GM23248 (cell line): Measurements from ENCODE around the gene CHRNB4. TPM values are rescaled to one million over a fixed set of nuclear protein-coding genes. Genes with fewer than 3 reads are reported as not detected.
"Not testable (repeated sequence)": the region's sequence is repeated elsewhere in the genome, so short reads cannot be mapped to it uniquely, and the experiment has no call there.

Experiments used
- DNase-seq: peaks from one replicate; pipeline ENCODE4 v3.0.0-alpha.2; 2015
- H2AFZ ChIP-seq: fragments of 200-600 bp; sonication (generic); 2 replicates; pipeline ENCODE4 v1.6.1; 2016; ENCODE audit warnings: antibody characterized with exemption
- H3F3A ChIP-seq: fragments of 200-600 bp; sonication (generic); 2 replicates; pipeline ENCODE4 v1.6.1; 2016; ENCODE audit warnings: mild to moderate bottlenecking, antibody characterized with exemption, mixed run types; ENCODE audit not compliant: insufficient read depth
- H3K27ac ChIP-seq: fragments of 200-600 bp; sonication (generic); 2 replicates; pipeline ENCODE4 v1.5.1; 2016; ENCODE audit warnings: mild to moderate bottlenecking
- H3K27me3 ChIP-seq: fragments of 200-600 bp; sonication (generic); replicated peaks from 2 replicates; pipeline ENCODE4 v1.6.1; 2016; ENCODE audit warnings: mild to moderate bottlenecking; ENCODE audit not compliant: insufficient read depth
- H3K36me3 ChIP-seq: fragments of 200-600 bp; sonication (generic); 2 replicates; pipeline ENCODE4 v1.6.1; 2016; ENCODE audit warnings: low read depth, mild to moderate bottlenecking
- H3K4me1 ChIP-seq: fragments of 200-600 bp; sonication (generic); 2 replicates; pipeline ENCODE4 v1.6.1; 2016; ENCODE audit warnings: mild to moderate bottlenecking; ENCODE audit not compliant: insufficient read depth
- H3K4me2 ChIP-seq: fragments of 200-600 bp; sonication (generic); one replicate; pipeline ENCODE4 v1.6.1; 2016; ENCODE audit warnings: mild to moderate bottlenecking; ENCODE audit not compliant: unreplicated experiment
- H3K4me3 ChIP-seq: fragments of 200-600 bp; sonication (generic); 2 replicates; pipeline ENCODE4 v1.5.1; 2016; ENCODE audit warnings: mild to moderate bottlenecking
- H3K79me2 ChIP-seq: fragments of 200-600 bp; sonication (generic); 2 replicates; pipeline ENCODE4 v1.6.1; 2016; ENCODE audit warnings: mild to moderate bottlenecking; ENCODE audit not compliant: insufficient read depth
- H3K9ac ChIP-seq: fragments of 200-600 bp; sonication (generic); 2 replicates; pipeline ENCODE4 v1.6.1; 2016; ENCODE audit warnings: mild to moderate bottlenecking
- H3K9me2 ChIP-seq: fragments of 200-600 bp; sonication (generic); 2 replicates; pipeline ENCODE4 v1.6.1; 2016; ENCODE audit warnings: mixed run types, mild to moderate bottlenecking, moderate library complexity; ENCODE audit not compliant: insufficient read depth
- H3K9me3 ChIP-seq: fragments of 200-600 bp; sonication (generic); one replicate; pipeline ENCODE4 v1.6.1; 2017; ENCODE audit warnings: low read depth
- H4K20me1 ChIP-seq: fragments of 200-600 bp; sonication (generic); 2 replicates; pipeline ENCODE4 v1.6.0; 2016; ENCODE audit not compliant: insufficient read depth
- EZH2 ChIP-seq: fragments of 200-600 bp; sonication (generic); IDR thresholded peaks from 2 replicates; pipeline ENCODE4 v1.6.1; 2018; ENCODE audit warnings: antibody characterized with exemption, mild to moderate bottlenecking; ENCODE audit not compliant: insufficient read depth, poor library complexity, severe bottlenecking
- EZH2phosphoT487 ChIP-seq: fragments of 200-600 bp; sonication (generic); IDR thresholded peaks from 2 replicates; pipeline ENCODE4 v1.6.1; 2018; ENCODE audit warnings: antibody characterized with exemption, moderate library complexity, mild to moderate bottlenecking, low read depth; ENCODE audit not compliant: insufficient read depth
- WGBS, 2 experiments: methylation state at CpG; one replicate each; pipeline ENCODE4 v1.1.6; 2015 to 2017; ENCODE audit warnings: low lambda C conversion rate in 2 of 2, low coverage in 1 of 2; ENCODE audit errors: missing lambda C conversion rate in 2 of 2; 5-methylcytosine and 5-hydroxymethylcytosine counted together
- in situ Hi-C: fragments of 300-500 bp; cut with MboI; formaldehyde crosslinking; loops from 2 replicates; pipeline ENCODE4 v1.15.0; 2020
- polyA plus RNA-seq: library from polyadenylated mRNA; unstranded; fragments of >200 nt; fragmentation: Nextera tagmentation; extraction: Ambion mirVana; gene quantifications from 2 replicates; pipeline ENCODE4 v1.2.1, GENCODE V29; 2016
- total RNA-seq: library from RNA; depleted of rRNA; stranded (reverse); fragments of >200 nt; shearing (Covaris generic); gene quantifications from 2 replicates; pipeline ENCODE4 v1.2.3, GENCODE V29; 2014

Gene CHRNB4
- total and polyA plus RNA-seq, 2 experiments from 2014 or later: not detected

DNA sequence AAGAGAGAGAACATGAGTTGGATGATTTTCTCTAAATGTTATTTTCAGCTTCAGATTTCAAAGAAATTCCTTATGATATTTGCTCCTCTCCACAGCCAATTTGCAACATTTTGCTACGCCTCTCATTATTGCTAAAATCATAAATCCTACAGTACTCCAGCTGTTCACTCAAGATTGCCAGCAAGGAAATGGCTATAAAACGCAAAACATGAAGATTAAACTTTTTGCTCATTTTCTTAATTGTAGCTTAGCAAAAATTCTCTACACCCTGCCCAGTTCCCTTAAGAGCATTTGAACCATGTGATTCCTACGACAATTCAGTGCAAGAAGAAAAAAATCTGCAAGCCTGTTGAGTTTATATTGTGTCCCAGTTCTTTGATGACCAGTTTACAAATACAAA lies 27.0 kb downstream of the CHRNB4 start:
- Histone ChIP-seq H3K9ac (no peak overlapping the region), H3K27me3 (peaks cover 2% of the 10 kb centered on the region; the same call in 1 of the 2 replicates), H3K4me3 (no peak overlapping the region), H3K4me2 (no peak overlapping the region), H3K36me3 (no peaks in the 10 kb centered on the region), H4K20me1 (no peaks in the 10 kb centered on the region), H3F3A (peaks cover 6% of the 10 kb centered on the region), H3K9me2 (no peaks in the 10 kb centered on the region), H3K79me2 (no peaks in the 10 kb centered on the region), H3K27ac (no peak overlapping the region), H3K4me1 (peaks cover 6% of the 10 kb centered on the region; the same call in 1 of the 2 replicates), H3K9me3 (no peaks in the 10 kb centered on the region), H2AFZ (no peak overlapping the region)
- in situ Hi-C loops: no loop called here
- WGBS, 2 experiments: 6 to 10% methylated on average over 3 of the region's 3 CpGs
- no peak for DNase-seq
- TF ChIP-seq EZH2phosphoT487: no peak
- TF ChIP-seq EZH2: no peak

GRCh38 chr15:78609551-78609950 lies 31.5 kb downstream of the CHRNB4 start:
- H3K4me1 ChIP-seq, H3K9me2 ChIP-seq, H3K79me2 ChIP-seq, H3K27ac ChIP-seq, H3F3A ChIP-seq, H3K9ac ChIP-seq, H3K36me3 ChIP-seq, H3K27me3 ChIP-seq, in situ Hi-C loops, H3K4me3 ChIP-seq, H3K4me2 ChIP-seq, H4K20me1 ChIP-seq, DNase-seq, H3K9me3 ChIP-seq, H2AFZ ChIP-seq: not testable (repeated sequence)
- WGBS, 2 experiments: 48 to 49% methylated on average over 3 of the region's 3 CpGs

DNA sequence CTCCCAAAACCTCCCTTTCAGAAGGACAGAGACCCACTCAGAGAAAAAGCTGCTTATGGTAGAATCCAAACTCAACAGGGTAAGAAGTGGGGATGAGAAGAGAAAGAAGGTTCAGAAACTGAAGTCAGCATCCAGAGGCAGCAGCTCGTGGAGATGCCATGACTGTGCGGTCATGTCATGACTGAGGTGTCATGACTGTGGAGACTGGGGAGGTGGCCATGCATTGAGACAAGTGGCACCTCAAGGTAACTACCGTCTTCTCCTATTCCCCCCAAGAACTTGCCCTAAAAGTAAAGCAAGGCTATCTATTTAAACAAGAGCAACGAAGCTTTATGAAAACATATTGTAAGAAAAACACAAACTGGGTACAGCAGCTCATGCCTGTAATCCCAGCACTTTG lies 35.3 kb downstream of the CHRNB4 start:
- no peaks in the 10 kb centered on the region for H3K9me2 ChIP-seq
- in situ Hi-C loops: no loop called here
- no peak overlapping the region for H2AFZ ChIP-seq
- no peaks in the 10 kb centered on the region for H3K36me3 ChIP-seq
- TF ChIP-seq EZH2phosphoT487 (no peak), EZH2 (no peak)
- H3K4me2 ChIP-seq: no peak overlapping the region
- no peaks in the 10 kb centered on the region for H3K4me1 ChIP-seq
- no peak overlapping the region for H3K9ac ChIP-seq
- no peaks in the 10 kb centered on the region for H4K20me1 ChIP-seq
- H3K27ac ChIP-seq: no peak overlapping the region
- no peaks in the 10 kb centered on the region for H3K9me3 ChIP-seq
- DNase-seq: no peak
- no peak overlapping the region for H3K4me3 ChIP-seq
- no peaks in the 10 kb centered on the region for H3K79me2 ChIP-seq
- H3F3A ChIP-seq: no peaks in the 10 kb centered on the region
- H3K27me3 ChIP-seq: peaks cover 13% of the 10 kb centered on the region; the same call in 1 of the 2 replicates
- WGBS, 2 experiments: 61 to 67% methylated on average over 4 of the region's 4 CpGs

DNA sequence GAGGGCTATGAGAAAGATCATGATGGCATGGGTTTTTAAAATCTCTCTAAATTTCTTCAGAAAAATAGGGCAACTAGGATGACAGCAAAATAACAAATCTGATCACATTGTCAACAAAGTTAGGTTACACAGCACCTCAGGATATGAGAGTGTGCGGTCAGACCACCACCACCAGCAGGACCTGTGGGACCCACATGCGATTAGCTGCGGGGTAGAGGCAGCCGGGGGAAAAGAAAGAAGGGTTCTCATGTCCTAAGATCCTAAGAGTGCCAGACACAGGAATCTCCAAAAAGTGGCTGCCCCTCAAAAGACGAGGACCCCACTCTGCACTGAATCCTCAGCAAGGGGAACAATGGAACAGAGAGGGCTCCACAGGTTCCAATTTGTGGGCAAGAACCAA lies 35.8 kb downstream of the CHRNB4 start:
- Histone ChIP-seq H2AFZ (no peak overlapping the region), H3F3A (no peaks in the 10 kb centered on the region), H3K4me2 (no peak overlapping the region), H3K79me2 (no peaks in the 10 kb centered on the region), H3K9me2 (no peaks in the 10 kb centered on the region), H3K36me3 (no peaks in the 10 kb centered on the region), H3K9ac (no peak overlapping the region), H4K20me1 (no peaks in the 10 kb centered on the region), H3K27me3 (peaks cover 13% of the 10 kb centered on the region; the same call in 1 of the 2 replicates), H3K4me1 (no peaks in the 10 kb centered on the region), H3K4me3 (no peak overlapping the region), H3K27ac (no peak overlapping the region), H3K9me3 (no peaks in the 10 kb centered on the region)
- WGBS, 2 experiments: 87% methylated on average over 5 of the region's 5 CpGs
- in situ Hi-C loops: no loop called here
- no peak for DNase-seq
- no peak for TF ChIP-seq EZH2phosphoT487
- TF ChIP-seq EZH2: no peak

DNA sequence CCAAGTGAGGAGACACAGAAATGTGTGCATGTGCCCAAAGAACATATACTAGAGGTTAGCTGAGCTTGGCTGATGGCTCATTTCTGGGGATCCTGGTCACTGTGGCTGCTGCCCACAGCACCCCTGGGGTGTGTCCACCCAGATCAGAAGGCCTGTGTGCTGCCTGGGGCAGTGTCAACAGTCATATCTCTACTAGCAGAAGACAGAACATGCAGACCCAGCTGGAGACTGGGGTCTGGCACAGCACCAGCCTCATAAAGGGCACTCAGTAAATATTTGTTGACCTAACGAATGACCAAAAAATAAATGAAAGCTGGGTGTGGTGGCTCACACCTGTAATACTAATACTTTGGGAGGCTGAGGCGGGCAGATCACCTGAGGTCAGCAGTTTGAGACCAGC lies 36.6 kb downstream of the CHRNB4 start:
- H3K4me2 ChIP-seq: no peak overlapping the region

More for the DNA sequence above, 36.6 kb downstream of the CHRNB4 start:
- in situ Hi-C loops: no loop called here
- Histone ChIP-seq H4K20me1 (no peaks in the 10 kb centered on the region), H3K36me3 (no peaks in the 10 kb centered on the region), H3K9me3 (no peaks in the 10 kb centered on the region), H3K27ac (no peak overlapping the region), H3K9ac (no peak overlapping the region), H3K4me3 (no peak overlapping the region), H3K79me2 (no peaks in the 10 kb centered on the region), H3F3A (no peaks in the 10 kb centered on the region), H3K4me1 (no peaks in the 10 kb centered on the region), H2AFZ (no peak overlapping the region), H3K27me3 (peaks cover 13% of the 10 kb centered on the region; the same call in 1 of the 2 replicates), H3K9me2 (no peaks in the 10 kb centered on the region)
- WGBS, 2 experiments: 43 to 64% methylated on average over 2 of the region's 2 CpGs
- no peak for DNase-seq
- TF ChIP-seq EZH2 (no peak), EZH2phosphoT487 (no peak)
